Bronchial epithelial cell (primary cell): ENCODE data around the gene KMT5B. TPM values are rescaled to one million over a fixed set of nuclear protein-coding genes. Genes with fewer than 3 reads are reported as not detected.

Experiments used
- DNase-seq: peaks from one replicate; pipeline ENCODE4 v3.0.0-alpha.2; 2010; ENCODE audit warnings: low read depth
- FAIRE-seq: peaks from 2 replicates; lab custom pipeline; 2011; peaks lifted over from hg19 to GRCh38; lab: Jason Lieb, UNC
- H3K27me3 ChIP-seq: 2 replicates; pipeline ENCODE4 v1.5.1; 2011; ENCODE audit warnings: low read length; ENCODE audit not compliant: control insufficient read depth, insufficient read depth
- H3K36me3 ChIP-seq: 2 replicates; pipeline ENCODE4 v1.5.1; 2011; ENCODE audit warnings: low read length; ENCODE audit not compliant: control insufficient read depth, insufficient read depth
- H3K4me3 ChIP-seq: 2 replicates; pipeline ENCODE4 v1.5.1; 2011; ENCODE audit warnings: mild to moderate bottlenecking, low read depth, low read length, control low read depth
- total RNA-seq: library from RNA; depleted of rRNA; stranded (reverse); fragments of >200 nt; gene quantifications from 2 replicates; pipeline ENCODE4 v1.2.1, GENCODE V29; 2014
- TF ChIP-seq, protein P1 (sequence below): IDR thresholded peaks from 2 replicates; pipeline ENCODE4 v1.5.1; 2011; ENCODE audit warnings: mild to moderate bottlenecking, moderate library complexity, low read length, control low read depth, inconsistent platforms; ENCODE audit not compliant: insufficient read depth, severe bottlenecking

The KMT5B gene
- total RNA-seq, 1 donor from 2014 or later: 35.8 TPM

DNA sequence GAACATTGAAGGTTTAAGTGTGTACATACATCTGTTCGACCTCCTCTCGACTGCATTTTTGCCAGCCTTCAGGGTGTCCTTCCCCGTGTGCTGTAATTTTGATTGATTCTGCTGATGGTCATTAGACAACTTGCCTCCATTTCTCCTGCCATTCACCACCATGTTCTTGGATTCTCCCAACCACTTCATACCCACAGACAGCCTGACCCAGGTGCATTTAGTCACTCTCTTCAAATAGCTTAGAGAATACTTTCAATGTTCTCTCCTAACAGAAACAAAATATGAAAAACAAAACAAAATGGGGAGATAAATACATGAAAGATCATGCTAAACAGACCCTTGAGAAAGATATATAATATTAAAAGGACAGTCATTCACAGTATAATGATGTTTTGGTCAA is 23.2 kb downstream of the KMT5B start:
- DNase-seq: no peak
- no peaks in the 10 kb centered on the region for H3K27me3 ChIP-seq
- FAIRE-seq: no peak
- H3K36me3 ChIP-seq: peaks cover 10% of the 10 kb centered on the region
- TF ChIP-seq, protein P1, sequence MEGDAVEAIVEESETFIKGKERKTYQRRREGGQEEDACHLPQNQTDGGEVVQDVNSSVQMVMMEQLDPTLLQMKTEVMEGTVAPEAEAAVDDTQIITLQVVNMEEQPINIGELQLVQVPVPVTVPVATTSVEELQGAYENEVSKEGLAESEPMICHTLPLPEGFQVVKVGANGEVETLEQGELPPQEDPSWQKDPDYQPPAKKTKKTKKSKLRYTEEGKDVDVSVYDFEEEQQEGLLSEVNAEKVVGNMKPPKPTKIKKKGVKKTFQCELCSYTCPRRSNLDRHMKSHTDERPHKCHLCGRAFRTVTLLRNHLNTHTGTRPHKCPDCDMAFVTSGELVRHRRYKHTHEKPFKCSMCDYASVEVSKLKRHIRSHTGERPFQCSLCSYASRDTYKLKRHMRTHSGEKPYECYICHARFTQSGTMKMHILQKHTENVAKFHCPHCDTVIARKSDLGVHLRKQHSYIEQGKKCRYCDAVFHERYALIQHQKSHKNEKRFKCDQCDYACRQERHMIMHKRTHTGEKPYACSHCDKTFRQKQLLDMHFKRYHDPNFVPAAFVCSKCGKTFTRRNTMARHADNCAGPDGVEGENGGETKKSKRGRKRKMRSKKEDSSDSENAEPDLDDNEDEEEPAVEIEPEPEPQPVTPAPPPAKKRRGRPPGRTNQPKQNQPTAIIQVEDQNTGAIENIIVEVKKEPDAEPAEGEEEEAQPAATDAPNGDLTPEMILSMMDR: no peak
- H3K4me3 ChIP-seq: no peak overlapping the region

DNA sequence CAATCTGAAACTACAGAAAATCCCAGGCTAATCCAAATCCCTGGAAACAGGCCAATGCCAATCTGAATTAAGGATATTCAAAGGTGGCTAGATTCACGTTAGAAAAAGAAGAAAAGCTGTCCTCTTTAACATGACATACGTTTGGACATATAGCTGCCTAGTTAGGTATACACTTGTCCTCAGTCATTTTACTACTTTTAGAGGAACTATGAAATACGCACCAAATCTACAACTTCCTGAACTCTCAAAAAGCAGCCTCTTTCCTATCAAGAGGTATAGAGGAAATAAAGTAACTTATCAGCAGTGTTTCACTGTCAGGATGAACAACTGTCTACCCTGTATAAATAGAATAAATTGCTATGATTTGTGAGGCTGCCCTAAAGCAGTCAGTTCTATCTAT is 24.0 kb downstream of the KMT5B start:
- TF ChIP-seq, protein P1: no peak
- Histone ChIP-seq H3K36me3 (peaks cover 12% of the 10 kb centered on the region), H3K4me3 (no peak overlapping the region), H3K27me3 (no peaks in the 10 kb centered on the region)
- FAIRE-seq (no peak), DNase-seq (no peak)

GRCh38 chr11:68186061-68186460 is 27.0 kb downstream of the KMT5B start:
- Histone ChIP-seq H3K4me3 (no peak overlapping the region), H3K36me3 (peaks cover 12% of the 10 kb centered on the region), H3K27me3 (no peaks in the 10 kb centered on the region)
- DNase-seq (no peak), FAIRE-seq (no peak)
- TF ChIP-seq, protein P1: no peak

- peaks cover 9% of the 10 kb centered on the region for H3K36me3 ChIP-seq
Measured at GRCh38 chr11:68181719-68182451, 31.2 kb downstream of the KMT5B start.

GRCh38 chr11:68179847-68180246 is 33.2 kb downstream of the KMT5B start:
- Histone ChIP-seq H3K36me3 (peaks cover 8% of the 10 kb centered on the region), H3K27me3 (no peaks in the 10 kb centered on the region), H3K4me3 (no peak overlapping the region)
- no peak for DNase-seq
- TF ChIP-seq, protein P1: no peak
- no peak for FAIRE-seq

More at GRCh38 chr11:68181719-68182451, 31.2 kb downstream of the KMT5B start:
- FAIRE-seq: no peak
- Histone ChIP-seq H3K4me3 (no peak overlapping the region), H3K27me3 (no peaks in the 10 kb centered on the region)
- no peak for DNase-seq
- TF ChIP-seq, protein P1: no peak

DNA sequence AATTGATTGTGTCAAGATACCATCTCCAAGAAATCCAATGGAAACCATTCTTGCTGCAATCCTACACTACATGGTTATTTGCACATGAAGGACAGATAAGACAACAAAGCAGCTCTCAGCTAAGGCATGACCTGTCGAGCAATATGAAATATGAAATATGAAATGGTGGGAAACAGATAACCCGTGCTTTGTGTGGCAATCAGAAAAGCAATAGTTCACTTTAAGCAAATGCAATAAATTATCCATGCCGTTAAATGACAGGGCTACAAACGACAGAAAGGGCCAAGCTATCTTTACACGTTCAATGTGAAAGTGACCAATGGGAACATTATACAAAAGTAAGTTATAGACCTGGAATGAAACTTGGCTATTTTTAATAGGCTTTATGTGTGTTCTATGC is 35.2 kb downstream of the KMT5B start:
- FAIRE-seq: no peak
- Histone ChIP-seq H3K4me3 (no peak overlapping the region), H3K27me3 (no peaks in the 10 kb centered on the region), H3K36me3 (peaks cover 11% of the 10 kb centered on the region)
- TF ChIP-seq, protein P1: no peak
- no peak for DNase-seq
